PC-3 (cell line): Measurements from ENCODE around the gene MTHFS.

Experiments used
- EZH2phosphoT487 ChIP-seq: fragments of 300-600 bp; sonication (generic); IDR thresholded peaks from 2 replicates; pipeline ENCODE4 v1.6.1; 2018; ENCODE audit warnings: mild to moderate bottlenecking, antibody characterized with exemption, low read length, borderline replicate concordance
- TF ChIP-seq, protein P1 (sequence below): fragments of 300-600 bp; sonication (generic); conservative IDR thresholded peaks from 2 replicates; pipeline ENCODE4 v1.5.1; 2017; ENCODE audit warnings: antibody characterized with exemption, low read depth, mild to moderate bottlenecking, low read length

- no peak for TF ChIP-seq EZH2phosphoT487
- TF ChIP-seq, protein P1, sequence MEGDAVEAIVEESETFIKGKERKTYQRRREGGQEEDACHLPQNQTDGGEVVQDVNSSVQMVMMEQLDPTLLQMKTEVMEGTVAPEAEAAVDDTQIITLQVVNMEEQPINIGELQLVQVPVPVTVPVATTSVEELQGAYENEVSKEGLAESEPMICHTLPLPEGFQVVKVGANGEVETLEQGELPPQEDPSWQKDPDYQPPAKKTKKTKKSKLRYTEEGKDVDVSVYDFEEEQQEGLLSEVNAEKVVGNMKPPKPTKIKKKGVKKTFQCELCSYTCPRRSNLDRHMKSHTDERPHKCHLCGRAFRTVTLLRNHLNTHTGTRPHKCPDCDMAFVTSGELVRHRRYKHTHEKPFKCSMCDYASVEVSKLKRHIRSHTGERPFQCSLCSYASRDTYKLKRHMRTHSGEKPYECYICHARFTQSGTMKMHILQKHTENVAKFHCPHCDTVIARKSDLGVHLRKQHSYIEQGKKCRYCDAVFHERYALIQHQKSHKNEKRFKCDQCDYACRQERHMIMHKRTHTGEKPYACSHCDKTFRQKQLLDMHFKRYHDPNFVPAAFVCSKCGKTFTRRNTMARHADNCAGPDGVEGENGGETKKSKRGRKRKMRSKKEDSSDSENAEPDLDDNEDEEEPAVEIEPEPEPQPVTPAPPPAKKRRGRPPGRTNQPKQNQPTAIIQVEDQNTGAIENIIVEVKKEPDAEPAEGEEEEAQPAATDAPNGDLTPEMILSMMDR = no peak
Measured at GRCh38 chr15:79914728-79915127, 17.9 kb upstream of the MTHFS start.
